Mononuclear cell (primary cell): ENCODE results near the gene SLC39A11. TPM values are rescaled to one million over a fixed set of nuclear protein-coding genes. Genes with fewer than 3 reads are reported as not detected.

ENCODE experiments used
- H3K27me3 ChIP-seq: 2 replicates; pipeline ENCODE4 v1.6.0; 2011; ENCODE audit warnings: low read length, control low read depth; ENCODE audit not compliant: insufficient read depth
- H3K4me1 ChIP-seq: 2 replicates; pipeline ENCODE4 v1.5.1; 2011; ENCODE audit warnings: mild to moderate bottlenecking, low read length, control low read depth; ENCODE audit not compliant: insufficient read depth
- H3K4me3 ChIP-seq: 2 replicates; pipeline ENCODE4 v1.5.1; 2011; ENCODE audit warnings: mild to moderate bottlenecking, low read length, moderate library complexity
- H3K9me3 ChIP-seq: 2 replicates; pipeline ENCODE4 v1.5.1; 2011; ENCODE audit warnings: low read depth, mild to moderate bottlenecking, control low read depth, low read length
- total RNA-seq: library from RNA; depleted of rRNA; stranded (reverse); fragments of >200 nt; gene quantifications from one replicate; pipeline ENCODE4 v1.2.3, GENCODE V29; 2012

Gene SLC39A11
- total RNA-seq, 1 donor = 14.4 TPM

GRCh38 chr17:72608436-72608835 lies 484.1 kb downstream of the SLC39A11 start:
- Histone ChIP-seq H3K9me3 (peaks cover 14% of the 10 kb centered on the region), H3K27me3 (no peaks in the 10 kb centered on the region)

GRCh38 chr17:72606656-72607055 lies 485.8 kb downstream of the SLC39A11 start:
- Histone ChIP-seq H3K4me3 (no peak overlapping the region), H3K9me3 (peaks cover 14% of the 10 kb centered on the region), H3K4me1 (no peaks in the 10 kb centered on the region), H3K27me3 (no peaks in the 10 kb centered on the region)

More at GRCh38 chr17:72608436-72608835, 484.1 kb downstream of the SLC39A11 start:
- no peaks in the 10 kb centered on the region for H3K4me1 ChIP-seq
- no peak overlapping the region for H3K4me3 ChIP-seq

- no peaks in the 10 kb centered on the region for H3K27me3 ChIP-seq
- peaks cover 14% of the 10 kb centered on the region for H3K9me3 ChIP-seq
Measured at GRCh38 chr17:72605543-72605942, 486.9 kb downstream of the SLC39A11 start.

DNA sequence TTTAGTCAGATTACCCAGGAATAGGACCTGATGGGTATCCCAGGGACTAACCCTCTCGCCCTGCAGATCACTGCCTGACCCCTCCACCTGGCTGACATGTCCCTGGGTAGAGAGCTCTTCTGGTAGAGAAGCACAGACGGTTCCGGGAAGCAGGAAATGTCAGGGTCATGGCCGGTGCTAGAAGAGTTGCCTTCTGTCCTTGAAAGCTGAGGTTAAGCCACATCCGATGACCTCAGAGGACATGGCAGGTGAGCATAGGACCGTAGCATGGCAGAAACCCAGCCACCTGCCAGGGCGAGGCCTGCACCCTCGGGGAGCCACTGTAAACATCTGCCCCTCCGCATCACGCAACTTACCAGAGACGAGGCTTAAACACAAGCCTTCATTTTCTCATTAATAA lies 488.0 kb downstream of the SLC39A11 start:
- no peaks in the 10 kb centered on the region for H3K4me1 ChIP-seq
- H3K27me3 ChIP-seq = no peaks in the 10 kb centered on the region
- no peak overlapping the region for H3K4me3 ChIP-seq
- H3K9me3 ChIP-seq = peaks cover 14% of the 10 kb centered on the region

More at GRCh38 chr17:72605543-72605942, 486.9 kb downstream of the SLC39A11 start:
- Histone ChIP-seq H3K4me1 (no peaks in the 10 kb centered on the region), H3K4me3 (no peak overlapping the region)

- peaks cover 14% of the 10 kb centered on the region for H3K9me3 ChIP-seq
- H3K4me3 ChIP-seq = no peak overlapping the region
- no peaks in the 10 kb centered on the region for H3K27me3 ChIP-seq
- no peaks in the 10 kb centered on the region for H3K4me1 ChIP-seq
Measured at GRCh38 chr17:72603420-72604242, 488.9 kb downstream of the SLC39A11 start.

DNA sequence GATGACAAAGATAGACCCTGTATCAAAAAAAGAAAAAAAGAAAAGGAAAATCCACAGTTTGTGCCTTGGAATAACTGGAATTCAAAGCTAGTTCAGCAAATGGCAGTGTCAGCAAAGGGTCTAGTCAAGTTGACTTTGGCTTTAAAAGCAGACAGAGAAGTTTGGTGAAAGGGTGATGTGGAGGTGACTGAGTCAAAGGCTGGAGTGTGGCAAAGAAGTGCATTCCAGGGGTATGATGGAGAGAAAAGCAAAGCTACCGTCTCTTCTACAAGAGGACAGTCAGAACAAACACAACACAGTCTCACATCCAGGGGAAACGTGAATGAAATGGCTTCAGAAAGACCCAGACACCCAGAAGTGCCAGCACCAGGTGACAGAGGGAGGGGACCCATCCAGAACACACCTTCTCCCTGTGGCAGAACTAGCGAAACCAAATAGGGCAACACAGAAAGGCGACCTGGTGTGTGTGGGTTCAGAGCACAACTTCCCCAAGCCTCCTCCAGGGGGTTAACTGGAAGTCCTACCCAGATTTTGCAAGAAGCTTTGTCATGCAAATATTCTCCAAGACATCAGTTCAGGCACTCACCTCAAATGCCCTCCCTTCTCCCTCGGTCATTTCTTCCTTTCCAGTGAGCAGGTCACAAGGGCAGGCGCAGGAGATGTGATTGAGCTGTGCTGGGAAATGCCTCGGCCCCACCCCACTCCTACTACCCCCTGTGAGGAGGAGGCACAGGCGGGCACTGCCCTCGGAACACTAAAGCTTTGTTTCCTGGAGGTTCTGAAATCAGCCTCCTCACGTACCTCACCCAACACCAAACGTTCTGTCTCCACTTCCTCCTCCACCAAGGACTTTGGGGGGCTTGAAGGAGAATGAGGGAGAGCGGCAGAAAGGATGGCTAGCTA lies 489.7 kb downstream of the SLC39A11 start:
- Histone ChIP-seq H3K9me3 (peaks cover 6% of the 10 kb centered on the region), H3K4me1 (no peaks in the 10 kb centered on the region), H3K27me3 (no peaks in the 10 kb centered on the region), H3K4me3 (no peak overlapping the region)

DNA sequence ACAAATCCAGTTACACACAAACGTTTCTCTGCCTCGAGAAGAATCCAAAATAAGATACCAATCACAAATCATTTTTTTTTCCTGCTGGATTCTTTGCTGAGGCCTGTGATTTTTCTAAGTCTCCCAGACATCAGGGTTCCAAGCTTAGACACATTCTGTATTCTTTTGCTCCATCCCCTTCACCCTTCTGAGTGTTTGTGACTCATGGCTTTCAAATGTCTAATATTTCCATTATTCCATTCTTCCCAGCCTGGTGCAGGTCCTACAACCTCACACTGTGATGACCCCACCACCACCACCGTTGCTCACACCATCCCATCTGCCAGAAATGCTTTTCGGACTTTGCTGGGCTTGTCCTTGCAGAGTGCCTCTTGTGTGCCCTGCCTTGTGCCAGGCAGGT lies 491.6 kb downstream of the SLC39A11 start:
- Histone ChIP-seq H3K4me1 (no peaks in the 10 kb centered on the region), H3K9me3 (no peaks in the 10 kb centered on the region), H3K4me3 (no peak overlapping the region), H3K27me3 (no peaks in the 10 kb centered on the region)

DNA sequence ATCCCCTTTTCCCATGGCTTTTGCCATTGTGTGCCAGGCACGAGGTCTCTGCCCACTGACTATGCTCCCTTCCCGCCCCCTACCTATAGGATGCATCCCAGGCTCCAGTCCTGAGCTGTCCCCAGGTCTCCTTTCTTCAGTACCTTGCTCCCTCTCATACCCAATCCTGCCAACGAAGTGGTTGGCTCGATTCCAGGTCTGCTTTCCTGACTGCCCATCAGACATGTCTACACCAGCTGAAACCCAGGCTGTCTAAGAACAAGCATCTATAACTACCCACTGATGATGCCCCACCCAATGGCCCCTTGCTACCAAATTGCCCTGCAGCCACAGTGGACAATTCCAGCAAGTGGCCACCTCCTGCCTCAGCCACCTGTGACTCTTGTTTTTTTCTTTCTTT lies 492.6 kb downstream of the SLC39A11 start:
- Histone ChIP-seq H3K27me3 (no peaks in the 10 kb centered on the region), H3K4me1 (no peaks in the 10 kb centered on the region), H3K9me3 (no peaks in the 10 kb centered on the region), H3K4me3 (no peak overlapping the region)

GRCh38 chr17:72598695-72599094 lies 493.8 kb downstream of the SLC39A11 start:
- H3K9me3 ChIP-seq = no peaks in the 10 kb centered on the region
- H3K27me3 ChIP-seq = peaks cover 6% of the 10 kb centered on the region
- H3K4me3 ChIP-seq = no peak overlapping the region
- H3K4me1 ChIP-seq = no peaks in the 10 kb centered on the region

DNA sequence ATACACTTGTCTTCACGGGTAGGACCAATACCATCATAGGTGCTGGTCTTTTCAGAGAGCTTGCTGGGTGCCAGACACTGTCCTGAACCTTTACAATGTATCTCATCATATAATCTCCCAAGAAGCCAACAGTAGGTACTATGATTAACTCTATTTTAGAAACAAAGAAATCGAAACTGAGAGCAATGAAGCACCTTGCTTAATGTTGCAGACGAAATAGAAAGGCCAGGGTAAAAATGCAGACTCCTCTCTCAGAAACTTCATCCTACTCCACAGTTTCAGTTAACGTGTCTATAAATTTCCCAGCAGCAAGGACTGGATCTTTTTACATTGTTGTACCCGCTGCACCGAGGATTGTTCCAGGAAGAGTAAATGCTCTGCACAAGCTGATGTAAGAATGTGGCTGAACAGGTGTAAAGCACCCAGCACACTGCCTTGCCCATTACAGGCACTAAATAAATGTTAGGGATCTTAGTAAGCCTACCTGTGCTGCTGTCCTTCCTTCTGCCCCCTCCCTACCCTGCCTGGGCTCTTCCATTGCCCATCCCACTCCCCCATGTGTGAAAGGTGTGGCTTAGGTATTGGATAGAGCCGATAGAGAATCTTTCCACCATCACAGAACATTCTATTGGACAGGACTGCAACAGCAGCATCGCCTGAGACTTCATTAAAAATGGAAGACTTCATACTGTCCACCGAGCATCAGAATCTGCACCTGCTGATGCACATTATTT lies 495.0 kb downstream of the SLC39A11 start:
- Histone ChIP-seq H3K9me3 (no peaks in the 10 kb centered on the region), H3K4me3 (no peak overlapping the region), H3K4me1 (no peaks in the 10 kb centered on the region), H3K27me3 (peaks cover 15% of the 10 kb centered on the region)

Other genes with a start within 250 kb of the SLC39A11 start
- gene SSTR2, start 72.3 kb upstream of the SLC39A11 start, total RNA-seq = 0.52 TPM
- gene COG1, start 100.4 kb upstream of the SLC39A11 start, total RNA-seq = 28.9 TPM
- 0.10 TPM for gene CPSF4L, start 169.2 kb upstream of the SLC39A11 start, total RNA-seq
- 11.5 TPM for gene CDC42EP4, start 219.3 kb upstream of the SLC39A11 start, total RNA-seq